MCF 10A (cell line): Measurements from ENCODE around the gene YTHDF1. TPM values are rescaled to one million over a fixed set of nuclear protein-coding genes. Genes with fewer than 3 reads are reported as not detected.

Experiments
- BruUV-seq: library from RNA; stranded (reverse); fragments of 400-500 nt; replicated peaks from 2 replicates; lab custom pipeline; 2021; lab: Mats Ljungman, UMichigan
- CTCF ChIA-PET: fragments of 300-600 bp; sonication (Branson Sonifier 250); formaldehyde crosslinking; extraction: SDS; loops from one replicate; lab custom pipeline; 2021; ENCODE audit warnings: antibody characterized with exemption, inconsistent platforms; lab: Yijun Ruan, JAX
- POLR2A ChIA-PET: fragments of 300-600, 350-650 bp; sonication (Branson Sonifier 250); formaldehyde crosslinking; extraction: SDS; loops from one replicate; lab custom pipeline; 2020; ENCODE audit warnings: antibody characterized with exemption, inconsistent platforms; lab: Yijun Ruan, JAX
- DNase-seq: peaks from one replicate; pipeline ENCODE4 v3.0.0-alpha.2; 2018; ENCODE audit not compliant: unreplicated experiment
- H3K27ac Mint-ChIP-seq: one replicate; pipeline ENCODE4 v1.8.0; 2022; ENCODE audit warnings: mild to moderate bottlenecking, low read depth, mixed read lengths; ENCODE audit not compliant: unreplicated experiment
- H3K27me3 Mint-ChIP-seq: one replicate; pipeline ENCODE4 v1.8.0; 2022; ENCODE audit warnings: mixed read lengths; ENCODE audit not compliant: insufficient read depth, unreplicated experiment
- H3K36me3 Mint-ChIP-seq: one replicate; pipeline ENCODE4 v1.8.0; 2022; ENCODE audit warnings: mild to moderate bottlenecking, moderate library complexity, mixed read lengths; ENCODE audit not compliant: insufficient read depth, unreplicated experiment
- H3K4me1 Mint-ChIP-seq: one replicate; pipeline ENCODE4 v1.8.0; 2022; ENCODE audit warnings: mixed read lengths; ENCODE audit not compliant: insufficient read depth, unreplicated experiment
- H3K4me3 Mint-ChIP-seq: one replicate; pipeline ENCODE4 v1.8.0; 2022; ENCODE audit warnings: mild to moderate bottlenecking, moderate library complexity, mixed read lengths; ENCODE audit not compliant: unreplicated experiment
- H3K9me3 Mint-ChIP-seq: one replicate; pipeline ENCODE4 v1.8.0; 2022; ENCODE audit warnings: mixed read lengths; ENCODE audit not compliant: unreplicated experiment
- CTCF ChIP-seq: fragments of 200-600 bp; IDR thresholded peaks from one replicate; pipeline ENCODE4 v1.8.0; 2022; ENCODE audit warnings: antibody characterized with exemption, mild to moderate bottlenecking; ENCODE audit not compliant: unreplicated experiment
- intact Hi-C: fragments of 100-400 bp; cut with micrococcal nuclease; formaldehyde crosslinking; loops from 2 replicates; pipeline ENCODE4 v1.14.1; 2022
- total RNA-seq: library from RNA; stranded (reverse); gene quantifications from 2 replicates; pipeline ENCODE4 v1.2.3, GENCODE V29; 2022

Gene YTHDF1
- total RNA-seq, 1 experiment from 2014 or later, result 49.5 TPM

GRCh38 chr20:63196768-63197470, 19.0 kb downstream of the YTHDF1 start:
- no peaks in the 10 kb centered on the region for H3K9me3 Mint-ChIP-seq
- no peak for TF ChIP-seq CTCF
- intact Hi-C loops, result no loop called here
- H3K4me1 Mint-ChIP-seq, result no peaks in the 10 kb centered on the region
- no peak overlapping the region for H3K27ac Mint-ChIP-seq
- no peaks in the 10 kb centered on the region for H3K27me3 Mint-ChIP-seq
- H3K4me3 Mint-ChIP-seq, result no peak overlapping the region
- peaks cover 61% of the 10 kb centered on the region for H3K36me3 Mint-ChIP-seq
- no TSS peak for BruUV-seq
- DNase-seq, result no peak
- ChIA-PET POLR2A (interaction anchor here (0.7 to 0.8 kb wide), 2 partner anchors 14 to 26 kb away, joined by 3 read pairs; no protein-coding TSS in a partner anchor), CTCF (interaction anchor here (0.5 to 2.8 kb wide), 7 partner anchors 12 to 224 kb away, joined by 3 to 16 read pairs (median 3); no protein-coding TSS in a partner anchor)

GRCh38 chr20:63194797-63195173, 21.1 kb downstream of the YTHDF1 start:
- Mint-ChIP-seq H3K4me3 (no peak overlapping the region), H3K27ac (no peak overlapping the region), H3K27me3 (no peaks in the 10 kb centered on the region), H3K4me1 (peaks cover 10% of the 10 kb centered on the region), H3K36me3 (peaks cover 43% of the 10 kb centered on the region), H3K9me3 (no peaks in the 10 kb centered on the region)
- BruUV-seq, result no TSS peak
- POLR2A ChIA-PET, result no interaction called here
- intact Hi-C loops, result no loop called here
- DNase-seq, result no peak
- TF ChIP-seq CTCF, result no peak
- CTCF ChIA-PET, result interaction anchor here (0.6 to 2.8 kb wide), 5 partner anchors 16 to 1017 kb away, joined by 3 to 16 read pairs (median 3); no protein-coding TSS in a partner anchor

- no peak for DNase-seq
- Mint-ChIP-seq H3K27ac (no peak overlapping the region), H3K27me3 (no peaks in the 10 kb centered on the region), H3K9me3 (no peaks in the 10 kb centered on the region), H3K36me3 (peaks cover 38% of the 10 kb centered on the region), H3K4me1 (peaks cover 10% of the 10 kb centered on the region), H3K4me3 (no peak overlapping the region)
- POLR2A ChIA-PET, result no interaction called here
- no peak for TF ChIP-seq CTCF
- BruUV-seq, result no TSS peak
- CTCF ChIA-PET, result interaction anchor here (0.6 to 2.8 kb wide), 3 partner anchors 29 to 115 kb away, joined by 3 to 16 read pairs (median 5); no protein-coding TSS in a partner anchor
- intact Hi-C loops, result no loop called here
Measured at GRCh38 chr20:63194007-63194796, 21.7 kb downstream of the YTHDF1 start.

- intact Hi-C loops, result no loop called here
- DNase-seq, result no peak
- no peak for TF ChIP-seq CTCF
- Mint-ChIP-seq H3K27ac (no peak overlapping the region), H3K4me3 (no peak overlapping the region), H3K4me1 (peaks cover 10% of the 10 kb centered on the region), H3K27me3 (no peaks in the 10 kb centered on the region), H3K36me3 (peaks cover 24% of the 10 kb centered on the region), H3K9me3 (no peaks in the 10 kb centered on the region)
- CTCF ChIA-PET, result interaction anchor here (0.7 to 1.7 kb wide), 3 partner anchors 11 to 681 kb away, joined by 3 to 5 read pairs (median 4); no protein-coding TSS in a partner anchor
- POLR2A ChIA-PET, result no interaction called here
- BruUV-seq, result no TSS peak
Measured at GRCh38 chr20:63192721-63193120, 23.2 kb downstream of the YTHDF1 start.
